ENCODE results near the gene B4GAT1. TPM values are rescaled to one million over a fixed set of nuclear protein-coding genes. Genes with fewer than 3 reads are reported as not detected.

The B4GAT1 gene
- total and polyA plus RNA-seq, 9 of the 15 experiments (the other 6 are each of a cell fraction or from before 2014, with no cell fraction given), result 0.86 to 9.5 (median 3.8) TPM

- TF ChIP-seq BRCA1 (IDR thresholded peaks at IDR 0.05) (no peak), BRCA1 (CRISPR knock-in tag; IDR thresholded peaks at IDR 0.05) (no peak), UBTF (IDR thresholded peaks at IDR 0.05; ENCODE audit: borderline replicate concordance in 1 of 2, low read depth in 2 of 2, low read length in 2 of 2) (no peak), HLTF (IDR thresholded peaks at IDR 0.05) (no peak), KHSRP (IDR thresholded peaks at IDR 0.05) (no peak), XRCC5 (IDR thresholded peaks at IDR 0.05; ENCODE audit: low read depth, low read length) (peak; percentile 91), RNF2 (IDR thresholded peaks at IDR 0.05) (0 out of 2 replicates have a peak, but pooled peaks have one; percentile 35), KLF1 (tag; IDR thresholded peaks at IDR 0.05) (no peak), DDX20 (tag; IDR thresholded peaks at IDR 0.05; ENCODE audit: low read depth) (no peak), CXXC5 (CRISPR knock-in tag; IDR thresholded peaks at IDR 0.05) (peak; percentile 77), GTF2B (IDR thresholded peaks at IDR 0.05; ENCODE audit: extremely low read depth, insufficient read length) (no peak), MBD2 (IDR thresholded peaks at IDR 0.05; ENCODE audit: borderline replicate concordance, low read depth) (no peak), REST (IDR thresholded peaks at IDR 0.05; ENCODE audit: borderline replicate concordance) (peak; percentile 91), REST (CRISPR knock-in tag; IDR thresholded peaks at IDR 0.05; ENCODE audit: low read depth) (peak; percentile 80; the same call in 1 of the 2 replicates), MED1 (CRISPR knock-in tag; IDR thresholded peaks at IDR 0.05; ENCODE audit: borderline replicate concordance) (no peak), ETS2 (tag; IDR thresholded peaks at IDR 0.05; ENCODE audit: borderline replicate concordance, poor library complexity, severe bottlenecking) (no peak), FOSL1 (tag; conservative IDR thresholded peaks at IDR 0.05) (0 out of 2 replicates have a peak, but pooled peaks have one; percentile 5)
These were observed 18.9 kb downstream of the B4GAT1 start (continued) for GRCh38 chr11:66328302-66329144.
